H1 (cell line): ENCODE measurements around the gene MATN4. TPM values are rescaled to one million over a fixed set of nuclear protein-coding genes. Genes with fewer than 3 reads are reported as not detected.

Experiments used
- CTCF ChIA-PET: fragments of 300-600 bp; sonication (Branson Sonifier 250); formaldehyde crosslinking; loops from one replicate; lab custom pipeline; 2021; ENCODE audit not compliant: partially characterized antibody; lab: Charles Lee
- POLR2A ChIA-PET: fragments of 300-600 bp; sonication (Branson Sonifier 250); formaldehyde crosslinking; loops from one replicate; lab custom pipeline; 2021; ENCODE audit warnings: inconsistent platforms; ENCODE audit not compliant: partially characterized antibody; lab: Charles Lee
- DNase-seq, 2 experiments: peaks; one replicate each; pipeline versions ENCODE4 v3.0.0 to v3.0.0-alpha.2; 2010 to 2022; ENCODE audit warnings: low spot score in 2 of 2, low read depth in 1 of 2, mixed read lengths in 1 of 2
- FAIRE-seq: peaks from 2 replicates; lab custom pipeline; 2011; peaks lifted over from hg19 to GRCh38; lab: Jason Lieb, UNC
- H2AFZ ChIP-seq: 2 replicates; pipeline ENCODE4 v1.8.1; 2012; ENCODE audit warnings: low read length, inconsistent platforms
- H2AK5ac ChIP-seq: 2 replicates; pipeline ENCODE4 v1.6.1; 2013; ENCODE audit warnings: low read depth, low read length
- H2BK120ac ChIP-seq: replicated peaks from 2 replicates; pipeline ENCODE3; 2013; ENCODE audit warnings: low read depth, low read length, inconsistent platforms
- H2BK12ac ChIP-seq: 2 replicates; pipeline ENCODE4 v1.6.1; 2013; ENCODE audit warnings: low read depth, low read length
- H2BK15ac ChIP-seq: 2 replicates; pipeline ENCODE4 v1.6.1; 2013; ENCODE audit warnings: low read length
- H2BK20ac ChIP-seq: 2 replicates; pipeline ENCODE4 v1.6.1; 2013; ENCODE audit warnings: low read length
- H2BK5ac ChIP-seq: 2 replicates; pipeline ENCODE4 v1.6.1; 2013; ENCODE audit warnings: low read depth, low read length
- H3K14ac ChIP-seq: 2 replicates; pipeline ENCODE4 v1.6.1; 2013; ENCODE audit warnings: inconsistent platforms; ENCODE audit not compliant: insufficient read length
- H3K18ac ChIP-seq: 2 replicates; pipeline ENCODE4 v1.6.1; 2013; ENCODE audit warnings: low read length; ENCODE audit errors: extremely low read depth
- H3K23ac ChIP-seq: 2 replicates; pipeline ENCODE4 v1.6.1; 2013; ENCODE audit warnings: inconsistent platforms; ENCODE audit not compliant: insufficient read length
- H3K23me2 ChIP-seq: 2 replicates; pipeline ENCODE4 v1.6.1; 2013; ENCODE audit warnings: low read depth, low read length
- H3K27ac ChIP-seq: 2 replicates; pipeline ENCODE4 v1.6.1; 2011; ENCODE audit warnings: low read depth, low read length, inconsistent platforms
- H3K27me3 ChIP-seq, 4 experiments: replicated peaks in 1 of 4; 1 replicate in 1 of 4; 2 replicates in 3 of 4; pipeline versions ENCODE4 v1.6.1 to v1.8.1; 2011 to 2013; ENCODE audit warnings: low read length in 3 of 4, mild to moderate bottlenecking in 3 of 4, inconsistent platforms in 2 of 4, mixed read lengths in 2 of 4, moderate library complexity in 1 of 4; ENCODE audit not compliant: control insufficient read depth in 3 of 4, insufficient read depth in 3 of 4; ENCODE audit errors: extremely low read depth in 1 of 4
- H3K36me3 ChIP-seq, 4 experiments: 2 replicates each; pipeline versions ENCODE4 v1.6.1 to v1.8.1; 2011 to 2013; ENCODE audit warnings: mild to moderate bottlenecking in 4 of 4, low read length in 3 of 4, moderate library complexity in 2 of 4, control low read depth in 1 of 4, inconsistent platforms in 1 of 4; ENCODE audit not compliant: insufficient read depth in 4 of 4, control insufficient read depth in 2 of 4
- H3K4ac ChIP-seq: replicated peaks from 2 replicates; pipeline ENCODE3; 2013; ENCODE audit warnings: low read length, low read depth, mixed read lengths, inconsistent platforms; ENCODE audit not compliant: insufficient read length
- H3K4me1 ChIP-seq, 4 experiments: replicated peaks in 1 of 4; 1 replicate in 1 of 4; 2 replicates in 3 of 4; pipeline versions ENCODE4 v1.6.1 to v1.8.1; 2011 to 2013; ENCODE audit warnings: low read length in 3 of 4, inconsistent platforms in 2 of 4, mixed read lengths in 1 of 4; ENCODE audit not compliant: insufficient read depth in 4 of 4, control insufficient read depth in 3 of 4
- H3K4me2 ChIP-seq, 2 experiments: 2 replicates each; pipeline versions ENCODE4 v1.6.1 to v1.8.1; 2011 to 2013; ENCODE audit warnings: low read depth in 2 of 2, low read length in 2 of 2, control low read depth in 1 of 2, inconsistent platforms in 1 of 2, mild to moderate bottlenecking in 1 of 2; ENCODE audit not compliant: insufficient read depth in 1 of 2
- H3K4me3 ChIP-seq, 4 experiments: fragments of 200-600, 300-600 bp in 1 of 4; sonication (generic), shearing (Covaris generic), sonication (Bioruptor Twin) in 1 of 4; 2 replicates each; pipeline versions ENCODE4 v1.5.1 to v1.8.1; 2011 to 2016; ENCODE audit warnings: low read length in 4 of 4, low read depth in 3 of 4, control low read depth in 2 of 4, inconsistent platforms in 2 of 4, mild to moderate bottlenecking in 2 of 4, mixed read lengths in 1 of 4, moderate library complexity in 1 of 4; ENCODE audit not compliant: insufficient read depth in 2 of 4; ENCODE audit errors: extremely low read depth in 1 of 4
- H3K56ac ChIP-seq: replicated peaks from 2 replicates; pipeline ENCODE3; 2013; ENCODE audit warnings: low read depth, mild to moderate bottlenecking, mixed read lengths, low read length, inconsistent platforms; ENCODE audit not compliant: insufficient read length
- H3K79me1 ChIP-seq: 2 replicates; pipeline ENCODE4 v1.6.1; 2013; ENCODE audit warnings: low read depth, low read length, control low read depth
- H3K79me2 ChIP-seq, 2 experiments: 2 replicates each; pipeline versions ENCODE4 v1.6.1 to v1.8.1; 2012 to 2013; ENCODE audit warnings: low read length in 2 of 2, mild to moderate bottlenecking in 2 of 2, inconsistent platforms in 1 of 2; ENCODE audit not compliant: insufficient read depth in 2 of 2, control insufficient read depth in 1 of 2
- H3K9ac ChIP-seq, 4 experiments: replicated peaks in 1 of 4; 1 replicate in 1 of 4; 2 replicates in 3 of 4; pipeline versions ENCODE4 v1.6.1 to v1.8.1; 2011 to 2013; ENCODE audit warnings: low read depth in 3 of 4, low read length in 3 of 4, control low read depth in 2 of 4, mild to moderate bottlenecking in 2 of 4, moderate library complexity in 2 of 4, inconsistent platforms in 1 of 4; ENCODE audit errors: extremely low read depth in 1 of 4
- H3K9me3 ChIP-seq, 2 experiments: 2 replicates each; pipeline versions ENCODE4 v1.6.1 to v1.8.1; 2012 to 2013; ENCODE audit warnings: mild to moderate bottlenecking in 2 of 2, moderate library complexity in 2 of 2, control low read depth in 1 of 2, inconsistent platforms in 1 of 2, low read depth in 1 of 2, low read length in 1 of 2, mixed read lengths in 1 of 2; ENCODE audit not compliant: insufficient read depth in 2 of 2
- H4K20me1 ChIP-seq, 2 experiments: replicated peaks in 1 of 2; 2 replicates each; pipeline versions ENCODE3 to v1.8.1; 2011 to 2013; ENCODE audit warnings: inconsistent platforms in 2 of 2, low read length in 2 of 2, mild to moderate bottlenecking in 1 of 2; ENCODE audit not compliant: insufficient read depth in 2 of 2, control insufficient read depth in 1 of 2
- H4K5ac ChIP-seq: 2 replicates; pipeline ENCODE4 v1.6.1; 2013; ENCODE audit warnings: low read length, low read depth, mixed read lengths, inconsistent platforms; ENCODE audit not compliant: insufficient read length
- H4K8ac ChIP-seq: 2 replicates; pipeline ENCODE4 v1.8.0; 2013; ENCODE audit warnings: mild to moderate bottlenecking, moderate library complexity, low read length, inconsistent platforms; ENCODE audit not compliant: insufficient read depth; ENCODE audit errors: extremely low read depth
- H4K91ac ChIP-seq: replicated peaks from 2 replicates; pipeline ENCODE3; 2013; ENCODE audit warnings: low read length, mixed read lengths, inconsistent platforms; ENCODE audit not compliant: insufficient read length
- BACH1 ChIP-seq: IDR thresholded peaks from 2 replicates; pipeline ENCODE4 v1.6.1; 2012; ENCODE audit warnings: low read length, improper control_type of control experiment
- CBX5 ChIP-seq: fragments of 300-800, 300-1000 bp; sonication (generic); IDR thresholded peaks from 2 replicates; pipeline ENCODE4 v1.7.1; 2016; ENCODE audit warnings: antibody characterized with exemption, low read length, low read depth
- CREB1 ChIP-seq: IDR thresholded peaks from 2 replicates; pipeline ENCODE4 v1.6.1; 2012; ENCODE audit warnings: inconsistent platforms
- EGR1 ChIP-seq: IDR thresholded peaks from 2 replicates; pipeline ENCODE4 v1.6.1; 2011; ENCODE audit warnings: low read depth, low read length, borderline replicate concordance
- EP300 ChIP-seq, 2 experiments: IDR thresholded peaks; 1 replicate in 1 of 2; 2 replicates in 1 of 2; pipeline ENCODE4 v1.6.1; 2011 to 2012; ENCODE audit warnings: low read depth in 2 of 2, low read length in 2 of 2, mild to moderate bottlenecking in 2 of 2, borderline replicate concordance in 1 of 2, inconsistent platforms in 1 of 2, moderate library complexity in 1 of 2
- FOSL1 ChIP-seq: IDR thresholded peaks from 2 replicates; pipeline ENCODE4 v1.6.1; 2011; ENCODE audit warnings: mild to moderate bottlenecking, low read depth, low read length, moderate library complexity; ENCODE audit not compliant: insufficient read depth
- KDM1A ChIP-seq: fragments of 200-600, 300-600 bp; sonication (generic); IDR thresholded peaks from 2 replicates; pipeline ENCODE4 v1.7.1; 2016; ENCODE audit warnings: mild to moderate bottlenecking, low read length, borderline replicate concordance
- KDM4A ChIP-seq: IDR thresholded peaks from one replicate; pipeline ENCODE4 v1.7.1; 2012; ENCODE audit warnings: low read depth, mild to moderate bottlenecking, moderate library complexity, low read length, inconsistent platforms; ENCODE audit not compliant: severe bottlenecking
- MAX ChIP-seq: IDR thresholded peaks from 2 replicates; pipeline ENCODE4 v1.6.1; 2012; ENCODE audit warnings: inconsistent platforms
- PHF8 ChIP-seq: fragments of 200-600 bp; sonication (generic); conservative IDR thresholded peaks from 2 replicates; pipeline ENCODE4 v1.7.1; 2012; ENCODE audit warnings: low read depth, mild to moderate bottlenecking, inconsistent platforms, low read length, moderate library complexity
- SIRT6 ChIP-seq: IDR thresholded peaks from one replicate; pipeline ENCODE4 v1.7.1; 2012; ENCODE audit warnings: low read length, inconsistent platforms
- SIX5 ChIP-seq: IDR thresholded peaks from 2 replicates; pipeline ENCODE4 v1.6.1; 2011; ENCODE audit warnings: mild to moderate bottlenecking, low read depth, low read length
- USF2 ChIP-seq: IDR thresholded peaks from 2 replicates; pipeline ENCODE4 v1.6.1; 2011; ENCODE audit warnings: low read length, improper control_type of control experiment
- WGBS, 2 experiments: shearing (Covaris generic) in 1 of 2; methylation state at CpG; one replicate each; pipeline versions ENCODE4 v1.1.6 to v1.1.7; 2013 to 2015; ENCODE audit warnings: low lambda C conversion rate in 2 of 2, mixed read lengths in 2 of 2, inconsistent platforms in 1 of 2, low coverage in 1 of 2, missing lambda C conversion rate in 1 of 2; ENCODE audit not compliant: insufficient replicate concordance in 2 of 2, insufficient coverage in 1 of 2, insufficient read length in 1 of 2; ENCODE audit errors: extremely low coverage in 1 of 2, missing lambda C conversion rate in 1 of 2; 5-methylcytosine and 5-hydroxymethylcytosine counted together
- polyA plus RNA-seq, 7 experiments: library from polyadenylated mRNA; depleted of rRNA in 3 of 7; stranded (reverse) in 5 of 7; unstranded in 2 of 7; fragments of >200 nt in 5 of 7; fragments of 200-250 nt in 2 of 7; gene quantifications; 1 replicate in 5 of 7; 2 replicates in 1 of 7; 4 replicates in 1 of 7; pipeline versions ENCODE4 v1.2.1 to v1.2.3, GENCODE V29; 2011 to 2013; ENCODE audit warnings: missing spikeins in 2 of 7, mixed read lengths in 2 of 7
- total RNA-seq: library from RNA; stranded (reverse); fragmentation: NEBNext Ultra II Directional; extraction: Animal tissue kit (Norgen Biotek cat#: 25700); gene quantifications from 2 replicates; pipeline ENCODE4 v1.2.1, GENCODE V29; 2021

Gene MATN4
- total and polyA plus RNA-seq, 2 of the 8 experiments (the other 6 are each of a cell fraction or from before 2014, with no cell fraction given) = 2.1 to 4.4 TPM

- Histone ChIP-seq H2BK120ac (no peak overlapping the region), H2AFZ (no peak overlapping the region), H3K9ac (no peak overlapping the region), H3K4ac (no peak overlapping the region), H3K23ac (no peak overlapping the region), H3K27ac (no peak overlapping the region), H3K27me3 (peaks cover 0 to 3% (median 0%) of the 10 kb centered on the region in 4 experiments; a peak in 1 of 7 replicates), H3K4me1 (no peaks in the 10 kb centered on the region), H2BK12ac (no peak overlapping the region; the same call in 1 of the 2 replicates), H3K79me1 (no peaks in the 10 kb centered on the region), H3K14ac (no peak overlapping the region), H2AK5ac (no peak overlapping the region), H3K4me2 (no peak overlapping the region), H3K79me2 (no peaks in the 10 kb centered on the region), H3K23me2 (peaks cover 4% of the 10 kb centered on the region; the same call in 1 of the 2 replicates), H3K18ac (no peak overlapping the region), H2BK5ac (no peak overlapping the region), H3K9me3 (no peaks in the 10 kb centered on the region), H2BK15ac (no peak overlapping the region), H2BK20ac (no peak overlapping the region), H3K36me3 (no peaks in the 10 kb centered on the region), H4K20me1 (no peaks in the 10 kb centered on the region), H4K8ac (no peak overlapping the region), H4K5ac (no peak overlapping the region), H3K4me3 (no peak overlapping the region), H3K56ac (no peak overlapping the region), H4K91ac (no peak overlapping the region)
- no peak for FAIRE-seq
- CTCF ChIA-PET = interaction anchor here (0.7 to 13.3 kb wide), 29 partner anchors 9 to 457 kb away, joined by 3 to 156 read pairs (median 10); partner anchors contain the start of genes MATN4, SDC4, SYS1 and TP53TG5
- DNase-seq = no peak
- 64% methylated on average over 3 of the region's 3 CpGs; no CpG with 5 or more reads in 1 of the 2 experiments for WGBS, 2 experiments
- POLR2A ChIA-PET = interaction anchor here (1.3 to 1.7 kb wide), 4 partner anchors 17 to 45 kb away, joined by 3 to 4 read pairs (median 3); partner anchors contain the start of genes SDC4 and SYS1
- TF ChIP-seq FOSL1 (no peak), CBX5 (no peak), PHF8 (no peak), CREB1 (no peak), KDM4A (no peak), SIRT6 (no peak), BACH1 (no peak), MAX (no peak), EGR1 (no peak), SIX5 (no peak), KDM1A (no peak), USF2 (no peak), EP300 (IDR thresholded peaks at IDR 0.05; ENCODE audit: borderline replicate concordance in 1 of 2, low read depth in 2 of 2, low read length in 2 of 2) (no peak)
Observed at GRCh38 chr20:45317826-45318225, 9.7 kb upstream of the MATN4 start.
